CD4-positive, alpha-beta T cell (primary cell): ENCODE results near the gene B2M. TPM values are rescaled to one million over a fixed set of nuclear protein-coding genes. Genes with fewer than 3 reads are reported as not detected.
"Not testable (repeated sequence)": the region's sequence is repeated elsewhere in the genome, so short reads cannot be mapped to it uniquely, and the experiment has no call there.

ENCODE experiments used
- ATAC-seq: fragments of 200-7000 bp; cut with Tn5 transposase; one replicate; pipeline ENCODE4 v1.10.0; 2022; ENCODE audit warnings: mild to moderate bottlenecking; ENCODE audit not compliant: poor library complexity
- CTCF ChIA-PET: fragments of 350-600 bp; sonication (Branson Sonifier 250); formaldehyde crosslinking; loops from one replicate; lab custom pipeline; 2021; ENCODE audit warnings: antibody characterized with exemption, inconsistent platforms; lab: Charles Lee
- POLR2A ChIA-PET: fragments of 350-600 bp; sonication (Branson Sonifier 250); formaldehyde crosslinking; loops from one replicate; lab custom pipeline; 2021; ENCODE audit warnings: antibody characterized with exemption, inconsistent platforms; lab: Charles Lee
- DNase-seq, 14 experiments: peaks; one replicate each; pipeline ENCODE4 v3.0.0-alpha.2; 2013 to 2020; ENCODE audit warnings: mixed read lengths in 2 of 14
- H3K27ac ChIP-seq, 2 donors: one replicate each; pipeline versions ENCODE4 v1.5.1 to v1.7.0; 2013; ENCODE audit warnings: low read length in 2 of 2, low read depth in 1 of 2, mild to moderate bottlenecking in 1 of 2
- H3K27me3 ChIP-seq, 2 experiments: 1 replicate in 1 of 2; 2 replicates in 1 of 2; pipeline versions ENCODE4 v1.6.1 to v1.7.0; 2013; ENCODE audit warnings: low read length in 2 of 2, control low read depth in 1 of 2, mild to moderate bottlenecking in 1 of 2, moderate library complexity in 1 of 2; ENCODE audit not compliant: insufficient read depth in 2 of 2, control insufficient read depth in 1 of 2
- H3K36me3 ChIP-seq: one replicate; pipeline ENCODE4 v1.6.1; 2013; ENCODE audit warnings: low read length, control low read depth; ENCODE audit not compliant: insufficient read depth
- H3K4me1 ChIP-seq: one replicate; pipeline ENCODE4 v1.6.1; 2013; ENCODE audit warnings: low read length, control low read depth; ENCODE audit not compliant: insufficient read depth
- H3K4me3 ChIP-seq: one replicate; pipeline ENCODE4 v1.5.1; 2013; ENCODE audit warnings: mild to moderate bottlenecking, low read length, moderate library complexity
- H3K9me3 ChIP-seq, 2 experiments: 1 replicate in 1 of 2; 2 replicates in 1 of 2; pipeline versions ENCODE4 v1.6.1 to v1.7.0; 2013; ENCODE audit warnings: low read length in 2 of 2, mild to moderate bottlenecking in 2 of 2, control low read depth in 1 of 2, moderate library complexity in 1 of 2; ENCODE audit not compliant: control insufficient read depth in 1 of 2, insufficient read depth in 1 of 2
- H3K27ac Mint-ChIP-seq: one replicate; pipeline ENCODE4 v1.8.0; 2020; ENCODE audit warnings: mixed read lengths
- H3K27me3 Mint-ChIP-seq: one replicate; pipeline ENCODE4 v1.8.0; 2021; ENCODE audit warnings: mixed read lengths
- H3K36me3 Mint-ChIP-seq: one replicate; pipeline ENCODE4 v1.8.0; 2021; ENCODE audit warnings: low read depth, mixed read lengths
- H3K4me1 Mint-ChIP-seq: one replicate; pipeline ENCODE4 v1.8.0; 2021; ENCODE audit warnings: low read depth, mixed read lengths
- H3K4me3 Mint-ChIP-seq: one replicate; pipeline ENCODE4 v1.8.0; 2020; ENCODE audit warnings: mild to moderate bottlenecking, mixed read lengths
- H3K9me3 Mint-ChIP-seq: one replicate; pipeline ENCODE4 v1.8.0; 2020; ENCODE audit warnings: mixed read lengths
- CTCF ChIP-seq: fragments of 200-600 bp; IDR thresholded peaks from one replicate; pipeline ENCODE4 v1.8.0; 2022; ENCODE audit warnings: antibody characterized with exemption, mild to moderate bottlenecking
- intact Hi-C, 2 experiments: fragments of 100-400 bp; cut with DNase I in 1 of 2; cut with micrococcal nuclease in 1 of 2; formaldehyde crosslinking; loops; one replicate each; pipeline versions ENCODE4 v1.15.1 to v1.9.0; 2023 to 2025; cut with DNase I, micrococcal nuclease
- total RNA-seq, 174 experiments: library from RNA in 2 of 174; stranded (reverse) in 2 of 174; gene quantifications; one replicate each; pipeline ENCODE4 v1.2.3 and lab custom pipeline; 2021 to 2026

The B2M gene
- total RNA-seq, 2 experiments from 2014 or later, result 4,357 to 4,503 TPM

GRCh38 chr15:44676676-44677075 is 34.6 kb upstream of the B2M start:
- POLR2A ChIA-PET, result interaction anchor here (0.6 to 49.9 kb wide), 7 partner anchors 10 to 250 kb away, joined by 3 to 4232 read pairs (median 13); partner anchors contain the start of genes B2M, PATL2, SPG11 and TRIM69
- Histone ChIP-seq H3K4me1 (peaks cover 100% of the 10 kb centered on the region), H3K27ac (peak overlapping the region; percentile 51 to 84), H3K9me3 (peaks cover 0 to 2% of the 10 kb centered on the region in 2 experiments), H3K36me3 (no peaks in the 10 kb centered on the region), H3K27me3 (no peaks in the 10 kb centered on the region), H3K4me3 (peak overlapping the region; percentile 15)
- Mint-ChIP-seq H3K4me3 (peak overlapping the region; percentile 75), H3K4me1 (peaks cover 91% of the 10 kb centered on the region), H3K27me3 (no peaks in the 10 kb centered on the region), H3K36me3 (peaks cover 20% of the 10 kb centered on the region), H3K9me3 (peaks cover 4% of the 10 kb centered on the region), H3K27ac (peak overlapping the region; percentile 89)
- intact Hi-C loops, result no loop called here
- no peak for TF ChIP-seq CTCF
- ATAC-seq (peak; percentile 22), DNase-seq (peak in 4 of 14 experiments; percentile 40 to 79 (median 48))
- CTCF ChIA-PET, result interaction anchor here (0.8 to 3.2 kb wide), 5 partner anchors 7 to 34 kb away, joined by 3 to 14 read pairs (median 5); partner anchors contain the start of genes B2M, PATL2 and SPG11

GRCh38 chr15:44682211-44682610 is 29.1 kb upstream of the B2M start:
- CTCF ChIA-PET, result interaction anchor here (1.6 to 5.1 kb wide), 2 partner anchors 18 to 26 kb away, joined by 3 to 37 read pairs; partner anchors contain the start of gene SPG11
- ATAC-seq, result no peak

GRCh38 chr15:44682809-44683682 is 28.3 kb upstream of the B2M start:
- Mint-ChIP-seq H3K4me3 (peak overlapping the region; percentile 77), H3K36me3 (peaks cover 77% of the 10 kb centered on the region), H3K9me3 (peaks cover 13% of the 10 kb centered on the region), H3K27ac (peak overlapping the region; percentile 89), H3K4me1 (peaks cover 90% of the 10 kb centered on the region)
- Histone ChIP-seq H3K4me3 (peak overlapping the region; percentile 24), H3K4me1 (peaks cover 60% of the 10 kb centered on the region), H3K27ac (peak overlapping the region; percentile 38 to 68), H3K9me3 (peaks cover 20 to 21% of the 10 kb centered on the region in 2 experiments)
- not testable (repeated sequence) for H3K27me3 ChIP-seq, H3K27me3 Mint-ChIP-seq, H3K36me3 ChIP-seq
- intact Hi-C loops, result loop anchor here (1.0 to 5.0 kb wide), 3 partner anchors 20 to 1781 kb away; partner anchors contain the start of genes B2M (in 1 of the 2), PATL2 (in 1 of the 2) and SPG11 (in 1 of the 2)
- ChIA-PET CTCF (interaction anchor here (0.9 to 5.1 kb wide), 4 partner anchors 16 to 43 kb away, joined by 3 to 37 read pairs (median 4); partner anchors contain the start of gene SPG11), POLR2A (interaction anchor here (0.7 to 49.9 kb wide), 10 partner anchors 8 to 102 kb away, joined by 3 to 4232 read pairs (median 4); partner anchors contain the start of genes B2M, PATL2, SPG11 and TRIM69)
- DNase-seq, result peak; percentile 64 to 95 (median 84)
- ATAC-seq, result peak; percentile 75

More at GRCh38 chr15:44682211-44682610, 29.1 kb upstream of the B2M start:
- Mint-ChIP-seq H3K9me3 (peaks cover 12% of the 10 kb centered on the region), H3K4me1 (peaks cover 93% of the 10 kb centered on the region), H3K36me3 (peaks cover 75% of the 10 kb centered on the region), H3K27me3 (no peaks in the 10 kb centered on the region), H3K4me3 (peak overlapping the region; percentile 77), H3K27ac (peak overlapping the region; percentile 89)
- Histone ChIP-seq H3K4me3 (no peak overlapping the region), H3K4me1 (peaks cover 68% of the 10 kb centered on the region), H3K27ac (peak overlapping the region; percentile 38 to 68), H3K9me3 (peaks cover 17% of the 10 kb centered on the region in 2 experiments), H3K36me3 (no peaks in the 10 kb centered on the region), H3K27me3 (no peaks in the 10 kb centered on the region)
- intact Hi-C loops, result loop anchor here (2.0 to 5.0 kb wide), 2 partner anchors 29 to 1780 kb away; partner anchors contain the start of genes B2M (in 1 of the 2) and PATL2 (in 1 of the 2)
- POLR2A ChIA-PET, result interaction anchor here (1.3 to 49.9 kb wide), 4 partner anchors 9 to 103 kb away, joined by 3 to 4232 read pairs (median 326); partner anchors contain the start of genes B2M, PATL2, SPG11 and TRIM69
- no peak for TF ChIP-seq CTCF
- no peak for DNase-seq

GRCh38 chr15:44689318-44689717 is 22.0 kb upstream of the B2M start:
- H3K4me1 ChIP-seq, result peaks cover 13% of the 10 kb centered on the region
- H3K36me3 Mint-ChIP-seq, result peaks cover 50% of the 10 kb centered on the region
- ChIA-PET POLR2A (interaction anchor here (3.5 to 49.9 kb wide), 4 partner anchors 7 to 33 kb away, joined by 20 to 4232 read pairs (median 331); partner anchors contain the start of genes B2M, PATL2, SPG11 and TRIM69), CTCF (interaction anchor here (1.4 kb wide), 1 partner anchor 111 kb away, joined by 3 read pairs; no protein-coding TSS in a partner anchor)
- peak overlapping the region; percentile 5 for H3K27ac Mint-ChIP-seq
- H3K27me3 Mint-ChIP-seq, H3K36me3 ChIP-seq, DNase-seq, H3K27ac ChIP-seq, intact Hi-C loops, H3K27me3 ChIP-seq, ATAC-seq, H3K4me3 ChIP-seq, H3K4me3 Mint-ChIP-seq: not testable (repeated sequence)
- peaks cover 12% of the 10 kb centered on the region for H3K9me3 Mint-ChIP-seq
- H3K9me3 ChIP-seq, result peaks cover 7 to 12% of the 10 kb centered on the region in 2 experiments
- H3K4me1 Mint-ChIP-seq, result peaks cover 56% of the 10 kb centered on the region

GRCh38 chr15:44690245-44690644 is 21.1 kb upstream of the B2M start:
- ATAC-seq (peak; percentile 65), DNase-seq (peak in 7 of 14 experiments; percentile 22 to 66 (median 41))
- H3K27me3 ChIP-seq, H3K4me3 Mint-ChIP-seq, H3K27me3 Mint-ChIP-seq, intact Hi-C loops, H3K36me3 ChIP-seq, H3K27ac ChIP-seq, H3K4me3 ChIP-seq, H3K9me3 ChIP-seq, H3K9me3 Mint-ChIP-seq: not testable (repeated sequence)
- POLR2A ChIA-PET, result interaction anchor here (1.0 to 49.9 kb wide), 6 partner anchors 8 to 32 kb away, joined by 7 to 4232 read pairs (median 25); partner anchors contain the start of genes B2M, PATL2, SPG11 and TRIM69
- CTCF ChIA-PET, result interaction anchor here (0.6 to 2.3 kb wide), 3 partner anchors 21 to 34 kb away, joined by 3 to 8 read pairs (median 6); partner anchors contain the start of genes B2M and PATL2
- Mint-ChIP-seq H3K36me3 (peaks cover 41% of the 10 kb centered on the region), H3K27ac (peak overlapping the region; percentile 58), H3K4me1 (peaks cover 55% of the 10 kb centered on the region)
- H3K4me1 ChIP-seq, result peaks cover 19% of the 10 kb centered on the region
